IPS DF 19.7 (cell line): ENCODE results near the gene PYGO1.
"Not testable (repeated sequence)": the region's sequence is repeated elsewhere in the genome, so short reads cannot be mapped to it uniquely, and the experiment has no call there.

Source experiments
- DNase-seq: peaks from one replicate; pipeline ENCODE4 v3.0.0-alpha.2; 2013; ENCODE audit warnings: low read depth, low spot score

Gene PYGO1

DNA sequence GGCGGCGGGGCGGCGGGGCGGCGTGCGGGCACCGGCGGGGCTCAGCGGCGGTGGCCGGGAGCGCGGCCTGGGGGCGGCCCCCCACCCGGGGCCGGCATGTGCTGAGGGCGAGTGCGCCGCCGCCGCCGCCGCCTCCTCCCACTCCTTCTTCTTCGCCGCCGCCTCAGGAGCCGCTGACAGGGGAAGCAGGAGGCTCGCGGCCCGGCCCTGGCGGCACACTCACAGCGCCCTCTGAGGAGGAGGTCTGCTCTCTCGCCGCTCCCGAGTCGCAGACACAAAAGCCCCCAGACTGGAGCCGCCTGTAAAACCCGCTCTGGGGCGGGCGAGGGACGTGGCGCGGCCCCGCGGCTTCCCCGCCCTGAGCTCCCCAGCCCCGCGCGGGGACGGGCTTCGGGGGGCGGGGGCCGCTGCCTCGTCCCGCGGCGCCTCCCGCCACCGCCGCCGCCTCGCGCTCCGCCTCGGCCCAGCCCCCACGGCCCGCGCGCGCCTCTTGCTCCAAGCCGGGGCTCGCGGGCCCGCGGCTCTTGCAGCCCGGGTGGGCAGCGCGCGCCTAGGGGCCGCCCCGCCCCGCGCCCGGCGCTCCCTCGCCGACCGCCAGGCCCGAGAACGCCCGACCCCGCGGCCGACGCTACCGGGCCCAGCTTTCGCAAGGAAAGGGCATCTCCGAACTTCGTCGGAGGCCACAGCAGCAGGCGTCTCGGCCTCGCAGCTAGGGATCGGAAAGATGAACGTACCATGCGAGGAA lies at the start of gene PYGO1:
TSS of gene PYGO1 (minus strand) at position 276 of the 745 bp plus-strand sequence. CDS start 462 bp downstream, outside the sequence.
- no peak for DNase-seq

DNA sequence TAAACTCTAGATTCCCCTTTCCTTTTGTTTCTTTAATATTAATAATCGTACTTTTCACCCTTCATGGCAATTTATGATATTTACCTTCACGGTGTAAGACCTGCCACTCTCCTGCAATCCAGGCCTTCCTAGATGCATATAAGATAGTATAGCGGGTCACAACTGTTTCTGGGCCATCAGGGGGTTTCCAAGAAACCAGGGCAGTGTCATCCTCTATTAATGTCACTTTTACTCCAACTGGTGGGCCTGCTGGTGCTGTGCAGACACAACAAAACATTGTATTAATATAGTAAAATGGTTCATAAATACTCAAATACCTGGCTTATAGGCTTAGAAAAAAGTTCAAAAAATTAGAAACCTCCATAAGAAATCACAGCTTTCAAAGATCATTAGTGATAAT lies 48.9 kb upstream of the PYGO1 start:
- DNase-seq: no peak

- DNase-seq: no peak
Observed at GRCh38 chr15:55633731-55634130, 45.6 kb upstream of the PYGO1 start.

- no peak for DNase-seq
Observed at GRCh38 chr15:55632434-55632833, 44.3 kb upstream of the PYGO1 start.

- DNase-seq: no peak
Observed at GRCh38 chr15:55630858-55631257, 42.7 kb upstream of the PYGO1 start.

- no peak for DNase-seq
Observed at GRCh38 chr15:55628369-55628730, 40.2 kb upstream of the PYGO1 start.

DNA sequence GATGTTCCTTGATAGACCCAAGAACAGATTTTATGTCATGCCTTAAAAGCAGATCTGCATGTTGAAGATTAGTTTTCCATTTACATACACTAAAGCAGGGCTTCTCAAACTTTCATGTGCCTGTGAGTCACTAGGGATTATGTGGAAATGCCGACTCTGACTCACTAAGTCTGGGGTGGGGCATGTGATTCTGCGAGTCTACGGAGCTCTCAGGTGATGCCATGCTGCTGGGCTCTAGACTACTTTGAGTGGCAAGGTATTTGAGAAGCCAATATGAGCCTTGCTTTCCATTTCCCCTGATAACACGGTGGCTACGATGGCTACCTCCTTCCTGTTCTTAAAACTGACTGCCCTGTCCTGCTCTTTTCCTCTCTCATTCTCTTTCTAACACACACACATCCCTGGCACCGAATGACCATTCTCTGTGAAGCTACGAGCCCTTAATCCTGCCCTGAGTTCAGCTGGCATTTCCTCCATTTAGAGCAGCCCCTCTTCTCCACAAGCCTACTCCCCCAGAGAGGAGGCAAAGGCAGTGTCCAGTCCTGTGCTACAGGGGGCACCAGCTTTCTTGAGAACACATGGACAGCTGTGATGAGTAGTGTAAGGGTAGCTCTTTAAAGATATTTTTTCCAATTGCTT lies 39.7 kb upstream of the PYGO1 start:
- DNase-seq: no peak

DNA sequence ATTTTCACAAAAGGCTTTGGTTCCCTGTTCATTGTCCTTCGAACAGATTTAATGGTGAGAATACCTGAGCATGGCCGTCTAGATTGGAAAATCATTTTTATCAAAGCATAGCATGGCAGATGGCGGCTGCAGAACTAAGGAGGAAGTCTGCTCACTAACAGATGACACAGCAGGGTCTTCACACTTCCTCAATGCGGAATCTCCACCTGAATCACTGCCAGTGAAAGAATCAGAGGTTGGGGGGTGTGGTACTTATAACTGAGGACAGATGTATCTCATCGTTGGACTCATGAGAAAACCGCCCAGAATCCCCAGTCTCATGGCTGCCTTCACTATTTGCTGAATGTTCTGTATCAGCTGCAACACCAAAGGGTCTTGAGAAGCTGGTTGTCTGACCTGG lies 31.6 kb upstream of the PYGO1 start:
- no peak for DNase-seq

GRCh38 chr15:55618387-55618786 lies 30.2 kb upstream of the PYGO1 start:
- DNase-seq: no peak

DNA sequence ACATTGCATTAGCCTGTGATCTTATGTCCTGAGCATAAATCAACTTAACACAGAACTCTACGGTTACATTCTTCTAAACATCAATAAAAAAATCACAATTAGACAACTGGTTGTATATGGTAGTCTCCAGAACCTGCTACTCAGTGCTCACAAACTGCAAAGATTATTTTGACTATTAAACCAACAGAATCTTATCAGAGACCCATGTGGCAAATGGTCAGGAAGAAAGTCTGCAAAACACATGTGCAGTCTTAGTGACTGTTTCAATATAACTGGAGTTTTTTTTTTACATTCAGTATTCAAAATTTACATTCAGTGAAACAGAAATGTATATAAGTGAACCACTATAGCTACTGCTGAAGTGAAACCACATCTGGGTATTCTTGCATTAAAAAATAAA lies 27.3 kb upstream of the PYGO1 start:
- DNase-seq: no peak

GRCh38 chr15:55613727-55614126 lies 25.6 kb upstream of the PYGO1 start:
- DNase-seq: no peak

- DNase-seq: no peak
Observed at GRCh38 chr15:55606214-55606613, 18.1 kb upstream of the PYGO1 start.

DNA sequence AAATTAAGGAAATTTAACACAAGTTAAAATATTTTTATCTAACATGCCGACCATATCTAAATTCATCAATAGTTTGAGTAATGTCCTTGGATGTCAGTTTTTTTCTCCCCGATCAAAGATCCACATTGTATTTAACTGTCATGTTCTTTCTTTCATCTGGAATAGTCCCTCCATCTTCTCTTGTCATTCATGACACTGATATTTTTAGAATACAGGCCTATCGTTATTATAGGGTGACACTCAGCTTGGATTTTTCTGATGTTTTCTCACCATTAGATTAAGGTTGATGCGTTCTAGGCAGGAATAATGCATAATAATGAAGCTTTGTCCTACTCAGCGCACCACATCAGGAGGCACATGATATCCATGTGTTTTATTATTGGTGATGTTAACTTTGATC lies 13.2 kb upstream of the PYGO1 start:
- DNase-seq: no peak

- DNase-seq: no peak
Observed at GRCh38 chr15:55599439-55599838, 11.3 kb upstream of the PYGO1 start.

- not testable (repeated sequence) for DNase-seq
Observed at GRCh38 chr15:55593019-55593418, 4.9 kb upstream of the PYGO1 start.

- no peak for DNase-seq
Observed at GRCh38 chr15:55590788-55591187, 2.6 kb upstream of the PYGO1 start.

GRCh38 chr15:55589287-55589686 lies 1.1 kb upstream of the PYGO1 start:
- no peak for DNase-seq

- DNase-seq: no peak
Observed at GRCh38 chr15:55588815-55589115, 620 bp upstream of the PYGO1 start.

DNA sequence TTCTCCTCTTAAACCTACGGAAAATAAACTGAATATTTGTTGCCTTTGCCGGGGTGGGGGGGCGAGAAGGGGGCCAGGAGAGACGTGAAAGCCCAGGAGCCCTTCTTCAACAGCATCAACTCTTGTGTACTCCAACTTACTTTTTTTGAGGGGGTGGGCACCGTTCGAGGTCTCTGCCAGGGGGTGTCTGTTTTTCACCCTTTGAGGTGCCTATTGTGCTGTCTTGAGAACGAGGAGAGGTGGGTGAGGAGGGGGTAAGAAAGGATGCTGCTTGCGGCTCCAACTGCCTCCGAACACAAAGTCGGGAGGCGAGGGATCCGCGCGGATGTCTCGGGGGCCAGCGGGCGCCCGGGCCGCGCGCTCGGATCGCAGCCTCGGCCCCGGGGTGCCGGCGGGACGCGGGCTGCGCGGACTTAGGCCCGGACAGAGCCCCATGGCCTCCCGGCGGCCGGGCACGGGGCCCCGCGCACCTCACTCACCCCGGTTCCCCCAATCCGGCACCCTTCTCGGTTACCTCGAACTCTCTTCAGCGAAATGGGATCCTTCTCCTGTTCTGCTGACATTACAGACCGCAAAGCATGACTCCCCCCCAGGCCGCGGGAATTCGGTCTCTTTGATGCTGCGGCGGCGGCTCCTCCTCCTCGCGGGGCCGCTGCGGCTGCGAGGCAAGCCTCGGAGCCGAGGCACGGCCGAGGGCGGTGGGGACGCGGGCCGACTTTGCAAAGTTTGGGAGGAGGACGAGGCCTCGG lies 650 bp downstream of the PYGO1 start:
- DNase-seq: no peak

- DNase-seq: no peak
Observed at GRCh38 chr15:55586808-55587207, 1.3 kb downstream of the PYGO1 start.

DNA sequence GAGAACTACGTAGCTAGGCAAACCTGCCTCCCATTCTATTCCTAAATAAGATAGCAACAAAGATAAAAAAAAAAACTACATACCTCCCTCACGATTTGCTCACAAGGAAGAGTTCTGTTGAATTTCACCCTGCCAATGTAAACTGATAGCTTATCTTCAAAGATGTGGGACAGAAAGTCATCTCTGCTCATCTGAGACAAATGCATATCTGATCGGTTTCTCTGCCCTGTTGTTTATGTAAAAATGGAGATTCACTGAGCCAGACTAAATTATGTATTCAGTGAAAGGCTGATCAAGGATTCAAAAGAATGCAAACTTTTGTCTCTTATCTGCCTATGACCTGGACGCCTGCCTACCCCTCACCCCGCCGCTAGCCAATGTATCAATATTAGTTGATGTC lies 11.2 kb downstream of the PYGO1 start:
- no peak for DNase-seq

GRCh38 chr15:55574096-55574495 lies 14.0 kb downstream of the PYGO1 start:
- no peak for DNase-seq

GRCh38 chr15:55573224-55573623 lies 14.9 kb downstream of the PYGO1 start:
- DNase-seq: no peak
